Endothelial cell of umbilical vein (primary cell): Measurements from ENCODE around the gene HTR7. TPM values are rescaled to one million over a fixed set of nuclear protein-coding genes. Genes with fewer than 3 reads are reported as not detected.

Experiments used
- BruUV-seq: library from RNA; stranded (reverse); fragments of 400-500 nt; replicated peaks from 2 replicates; lab custom pipeline; 2021; lab: Mats Ljungman, UMichigan
- CTCF ChIA-PET: fragments of 300-600, 350-600 bp; sonication (Branson Sonifier 250); formaldehyde crosslinking; loops from one replicate; lab custom pipeline; 2021; ENCODE audit warnings: antibody characterized with exemption, inconsistent platforms; lab: Charles Lee
- POLR2A ChIA-PET: fragments of 300-600, 350-600 bp; sonication (Branson Sonifier 250); formaldehyde crosslinking; loops from one replicate; lab custom pipeline; 2021; ENCODE audit warnings: antibody characterized with exemption, inconsistent platforms; lab: Charles Lee
- DNase-seq: peaks from one replicate; pipeline ENCODE4 v3.0.0-alpha.2; 2011; ENCODE audit warnings: low read depth, low spot score
- FAIRE-seq: peaks from 2 replicates; lab custom pipeline; 2011; peaks lifted over from hg19 to GRCh38; lab: Jason Lieb, UNC
- H2AFZ ChIP-seq: 2 replicates; pipeline ENCODE4 v1.6.0; 2012; ENCODE audit warnings: low read depth, low read length, control low read depth, inconsistent platforms
- H3K27ac ChIP-seq: 2 replicates; pipeline ENCODE4 v1.5.1; 2011; ENCODE audit warnings: low read depth, mild to moderate bottlenecking, control low read depth, low read length, moderate library complexity; ENCODE audit not compliant: insufficient read depth
- H3K27me3 ChIP-seq, 2 experiments: 2 replicates each; pipeline versions ENCODE4 v1.6.0 to v1.6.1; 2011; ENCODE audit warnings: low read length in 2 of 2, mixed read lengths in 1 of 2; ENCODE audit not compliant: control insufficient read depth in 2 of 2, insufficient read depth in 2 of 2
- H3K36me3 ChIP-seq, 2 experiments: 2 replicates in 1 of 2; 3 replicates in 1 of 2; pipeline ENCODE4 v1.5.1; 2011; ENCODE audit warnings: low read length in 2 of 2, mild to moderate bottlenecking in 1 of 2, moderate library complexity in 1 of 2; ENCODE audit not compliant: control insufficient read depth in 2 of 2, insufficient read depth in 2 of 2; ENCODE audit errors: extremely low read depth in 1 of 2
- H3K4me1 ChIP-seq: 3 replicates; pipeline ENCODE4 v1.5.1; 2011; ENCODE audit warnings: mild to moderate bottlenecking, low read length; ENCODE audit not compliant: control insufficient read depth, insufficient read depth; ENCODE audit errors: extremely low read depth
- H3K4me2 ChIP-seq: 2 replicates; pipeline ENCODE4 v1.6.1; 2011; ENCODE audit warnings: low read length, control low read depth, mixed read lengths; ENCODE audit not compliant: insufficient read depth
- H3K4me3 ChIP-seq, 3 experiments: fragments of 200-600 bp in 1 of 3; sonication (generic), shearing (Covaris generic) in 1 of 3; replicated peaks in 1 of 3; 2 replicates each; pipeline ENCODE4 v1.5.1; 2011 to 2016; ENCODE audit warnings: control low read depth in 3 of 3, low read length in 3 of 3, mild to moderate bottlenecking in 2 of 3, inconsistent platforms in 1 of 3, low read depth in 1 of 3, moderate library complexity in 1 of 3; ENCODE audit not compliant: insufficient read depth in 1 of 3
- H3K79me2 ChIP-seq: 2 replicates; pipeline ENCODE4 v1.6.0; 2012; ENCODE audit warnings: low read length, inconsistent platforms; ENCODE audit not compliant: control insufficient read depth, insufficient read depth
- H3K9ac ChIP-seq: replicated peaks from 2 replicates; pipeline ENCODE3; 2011; ENCODE audit warnings: low read length, control low read depth; ENCODE audit not compliant: insufficient read depth; ENCODE audit errors: extremely low read depth
- H3K9me1 ChIP-seq: replicated peaks from 3 replicates; pipeline ENCODE4 v1.6.0; 2011; ENCODE audit warnings: mild to moderate bottlenecking, low read length; ENCODE audit not compliant: control insufficient read depth, insufficient read depth; ENCODE audit errors: extremely low read depth
- H3K9me3 ChIP-seq: replicated peaks from 2 replicates; pipeline ENCODE4 v1.5.1; 2012; ENCODE audit warnings: low read length, inconsistent platforms; ENCODE audit not compliant: control insufficient read depth, insufficient read depth
- H4K20me1 ChIP-seq: replicated peaks from 2 replicates; pipeline ENCODE3; 2011; ENCODE audit warnings: mild to moderate bottlenecking, low read length; ENCODE audit not compliant: control insufficient read depth, insufficient read depth; ENCODE audit errors: extremely low read depth
- EZH2 ChIP-seq: IDR thresholded peaks from 2 replicates; pipeline ENCODE4 v1.6.1; 2012; ENCODE audit warnings: borderline replicate concordance, low read depth, mild to moderate bottlenecking, moderate library complexity, low read length, inconsistent platforms; ENCODE audit not compliant: severe bottlenecking
- FOS ChIP-seq: IDR thresholded peaks from 2 replicates; pipeline ENCODE4 v1.6.1; 2011; ENCODE audit warnings: mild to moderate bottlenecking, low read length, moderate library complexity, borderline replicate concordance; ENCODE audit not compliant: insufficient read depth
- GATA2 ChIP-seq: IDR thresholded peaks from 2 replicates; pipeline ENCODE4 v1.7.0; 2011; ENCODE audit warnings: low read depth, mild to moderate bottlenecking, moderate library complexity, mixed read lengths, low read length; ENCODE audit not compliant: insufficient read length, insufficient read depth
- MYC ChIP-seq: IDR thresholded peaks from one replicate; pipeline ENCODE4 v1.6.1; 2011; ENCODE audit warnings: mild to moderate bottlenecking, low read depth, low read length
- POLR2A ChIP-seq: IDR thresholded peaks from 2 replicates; pipeline ENCODE4 v1.6.1; 2012; ENCODE audit warnings: low read depth, mild to moderate bottlenecking, control low read depth, low read length
- POLR2AphosphoS5 ChIP-seq: IDR thresholded peaks from 2 replicates; pipeline ENCODE4 v1.6.1; 2012; ENCODE audit warnings: low read depth, mild to moderate bottlenecking, control low read depth, low read length, moderate library complexity; ENCODE audit not compliant: insufficient read depth
- dilution Hi-C: fragments of 300-500 bp; cut with MboI; formaldehyde crosslinking; loops from one replicate; pipeline ENCODE4 v1.15.0; 2019; ENCODE audit warnings: low sequenced_read_pairs; ENCODE audit not compliant: extremely low pct_ligation_motif_present
- intact Hi-C: fragments of 100-400 bp; cut with micrococcal nuclease; formaldehyde crosslinking; loops from one replicate; pipeline ENCODE4 v1.10.0; 2022
- polyA plus RNA-seq, 4 experiments: library from polyadenylated mRNA; depleted of rRNA in 3 of 4; stranded (reverse) in 3 of 4; unstranded in 1 of 4; fragments of >200 nt; gene quantifications; 2 replicates each; pipeline versions ENCODE4 v1.2.1 to v1.2.3, GENCODE V29; 2011 to 2012; ENCODE audit warnings: missing spikeins in 1 of 4
- total RNA-seq: library from RNA; stranded (reverse); gene quantifications from 2 replicates; pipeline ENCODE4 v1.2.3, GENCODE V29; 2021
- TF ChIP-seq, protein P1 (sequence below), 2 donors: IDR thresholded peaks; 1 replicate in 1 of 2; 2 replicates in 1 of 2; pipeline ENCODE4 v1.5.1; 2011; ENCODE audit warnings: low read length in 2 of 2, mild to moderate bottlenecking in 2 of 2, moderate library complexity in 2 of 2, control low read depth in 1 of 2, inconsistent platforms in 1 of 2, low read depth in 1 of 2; ENCODE audit not compliant: insufficient read depth in 1 of 2; ENCODE audit errors: extremely low read depth in 1 of 2
- TF ChIP-seq, protein P2 (sequence below): IDR thresholded peaks from 2 replicates; pipeline ENCODE4 v1.6.1; 2011; ENCODE audit not compliant: insufficient read depth, insufficient read length

HTR7 gene
- total and polyA plus RNA-seq, 2 donors (not counting 3 experiments of a cell fraction or from before 2014, with no cell fraction given), result 0.01 to 0.22 TPM

DNA sequence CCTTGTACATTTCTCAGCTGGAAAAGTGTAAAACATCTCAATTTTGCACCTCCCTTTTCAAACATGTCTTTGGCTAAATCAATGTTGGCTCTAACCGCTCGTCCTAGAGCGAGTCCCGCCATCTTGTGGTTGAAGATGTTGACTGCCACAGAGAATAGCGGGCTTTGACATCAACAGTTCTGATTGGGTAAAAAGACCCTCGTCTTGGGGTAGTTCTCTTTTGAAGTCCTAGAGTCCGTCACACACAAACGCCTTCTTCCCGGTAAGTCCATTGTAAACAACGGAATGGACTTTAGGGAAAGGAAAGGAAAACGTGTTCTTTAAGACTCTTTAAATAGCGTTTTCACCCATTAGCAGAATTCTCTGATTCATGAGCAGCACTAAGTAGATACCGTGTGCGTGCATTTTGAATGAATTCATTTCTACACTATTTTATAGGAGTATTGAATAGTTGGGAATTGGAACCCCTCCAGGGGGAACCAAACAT is 13.5 kb upstream of the HTR7 start:
- Histone ChIP-seq H3K27me3 (peaks cover 18 to 25% of the 10 kb centered on the region in 2 experiments), H3K9ac (peak overlapping the region; percentile 77), H3K4me3 (peak overlapping the region; percentile 89 to 93 (median 91)), H2AFZ (peak overlapping the region; percentile 87), H3K27ac (peak overlapping the region; percentile 61), H3K79me2 (peaks cover 25% of the 10 kb centered on the region), H3K9me1 (no peaks in the 10 kb centered on the region), H3K4me1 (peaks cover 18% of the 10 kb centered on the region), H3K9me3 (no peaks in the 10 kb centered on the region), H4K20me1 (no peaks in the 10 kb centered on the region), H3K36me3 (no peaks in the 10 kb centered on the region), H3K4me2 (peak overlapping the region; percentile 98)
- POLR2A ChIA-PET, result no interaction called here
- FAIRE-seq, result no peak
- dilution Hi-C loops (no loop called here), intact Hi-C loops (loop anchor here (1.0 to 10.0 kb wide), 5 partner anchors 12 to 923 kb away; partner anchors contain the start of genes PCGF5 and TNKS2)
- peak; percentile 90 for DNase-seq
- CTCF ChIA-PET, result interaction anchor here (0.7 to 1.7 kb wide), 12 partner anchors 8 to 1076 kb away, joined by 3 to 10 read pairs (median 4); no protein-coding TSS in a partner anchor
- BruUV-seq, result no TSS peak
- TF ChIP-seq GATA2 (no peak), MYC (no peak)
- TF ChIP-seq, protein P1, sequence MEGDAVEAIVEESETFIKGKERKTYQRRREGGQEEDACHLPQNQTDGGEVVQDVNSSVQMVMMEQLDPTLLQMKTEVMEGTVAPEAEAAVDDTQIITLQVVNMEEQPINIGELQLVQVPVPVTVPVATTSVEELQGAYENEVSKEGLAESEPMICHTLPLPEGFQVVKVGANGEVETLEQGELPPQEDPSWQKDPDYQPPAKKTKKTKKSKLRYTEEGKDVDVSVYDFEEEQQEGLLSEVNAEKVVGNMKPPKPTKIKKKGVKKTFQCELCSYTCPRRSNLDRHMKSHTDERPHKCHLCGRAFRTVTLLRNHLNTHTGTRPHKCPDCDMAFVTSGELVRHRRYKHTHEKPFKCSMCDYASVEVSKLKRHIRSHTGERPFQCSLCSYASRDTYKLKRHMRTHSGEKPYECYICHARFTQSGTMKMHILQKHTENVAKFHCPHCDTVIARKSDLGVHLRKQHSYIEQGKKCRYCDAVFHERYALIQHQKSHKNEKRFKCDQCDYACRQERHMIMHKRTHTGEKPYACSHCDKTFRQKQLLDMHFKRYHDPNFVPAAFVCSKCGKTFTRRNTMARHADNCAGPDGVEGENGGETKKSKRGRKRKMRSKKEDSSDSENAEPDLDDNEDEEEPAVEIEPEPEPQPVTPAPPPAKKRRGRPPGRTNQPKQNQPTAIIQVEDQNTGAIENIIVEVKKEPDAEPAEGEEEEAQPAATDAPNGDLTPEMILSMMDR (IDR thresholded peaks at IDR 0.05; ENCODE audit: extremely low read depth in 1 of 2, insufficient read depth in 1 of 2, low read depth in 1 of 2, low read length in 2 of 2), result peak; percentile 52 to 65

DNA sequence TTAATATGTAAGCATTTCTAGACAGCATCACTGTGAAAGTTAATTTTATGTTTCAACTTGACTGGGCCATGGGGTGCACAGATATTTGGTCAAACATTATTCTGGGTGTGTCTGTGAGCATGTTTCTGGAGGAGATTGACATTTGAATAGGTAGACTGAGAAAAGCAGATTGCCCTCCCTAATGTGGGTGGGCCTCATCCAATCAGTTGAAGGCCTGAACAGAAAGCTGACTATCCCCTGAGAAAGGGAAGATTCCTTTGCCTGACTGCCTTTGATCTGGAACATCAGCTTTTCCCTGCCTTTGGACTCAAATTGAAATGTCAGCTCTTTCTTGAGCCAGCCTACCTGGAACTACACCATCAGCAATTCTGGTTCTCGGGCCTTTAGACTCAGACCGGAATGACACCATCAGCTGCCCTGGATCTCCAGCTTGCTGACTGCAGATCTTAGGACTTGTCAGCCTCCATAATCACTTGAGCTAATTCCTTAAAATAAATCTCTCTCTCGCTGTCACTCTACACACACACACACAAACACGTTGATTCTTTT is 8.3 kb upstream of the HTR7 start:
- Histone ChIP-seq H3K4me3 (no peak overlapping the region), H3K27ac (no peak overlapping the region), H3K9me3 (no peaks in the 10 kb centered on the region), H3K27me3 (peaks cover 32 to 52% of the 10 kb centered on the region in 2 experiments), H3K79me2 (no peaks in the 10 kb centered on the region), H4K20me1 (no peaks in the 10 kb centered on the region), H2AFZ (no peak overlapping the region), H3K36me3 (no peaks in the 10 kb centered on the region), H3K4me2 (no peak overlapping the region), H3K4me1 (peaks cover 3% of the 10 kb centered on the region), H3K9me1 (no peaks in the 10 kb centered on the region), H3K9ac (no peak overlapping the region)
- no peak for TF ChIP-seq FOS
- TF ChIP-seq, protein P2, sequence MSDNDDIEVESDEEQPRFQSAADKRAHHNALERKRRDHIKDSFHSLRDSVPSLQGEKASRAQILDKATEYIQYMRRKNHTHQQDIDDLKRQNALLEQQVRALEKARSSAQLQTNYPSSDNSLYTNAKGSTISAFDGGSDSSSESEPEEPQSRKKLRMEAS, result no peak
- TF ChIP-seq, protein P1 (IDR thresholded peaks at IDR 0.05; ENCODE audit: extremely low read depth in 1 of 2, insufficient read depth in 1 of 2, low read depth in 1 of 2, low read length in 2 of 2), result no peak
- TF ChIP-seq MYC, result no peak
- TF ChIP-seq POLR2AphosphoS5, result no peak
- TF ChIP-seq EZH2, result no peak
- TF ChIP-seq POLR2A, result no peak
- ChIA-PET CTCF (interaction anchor here (0.7 to 8.0 kb wide), 8 partner anchors 9 to 1072 kb away, joined by 3 to 169 read pairs (median 4); no protein-coding TSS in a partner anchor), POLR2A (no interaction called here)
- dilution Hi-C loops (no loop called here), intact Hi-C loops (loop anchor here (10.0 kb wide), 1 partner anchor 911 kb away; no protein-coding TSS in a partner anchor)
- DNase-seq (no peak), FAIRE-seq (no peak)
- no TSS peak for BruUV-seq
